GOT3 (cell line): ENCODE measurements around the gene MOG.

Experiments used
- DNase-seq: peaks from one replicate; lab custom pipeline; 2025; ENCODE audit warnings: mixed read lengths; lab: John Stamatoyannopoulos, UW

Gene MOG

GRCh38 chr6:29656798-29657197, at the start of gene MOG:
Gene MOG (plus strand): TSS chr6:29657092. CDS start chr6:29657210, 118 bp downstream.
- DNase-seq: no peak

GRCh38 chr6:29608131-29608530, 48.8 kb upstream of the MOG start:
- no peak for DNase-seq

- DNase-seq: no peak
These were observed 46.4 kb upstream of the MOG start for GRCh38 chr6:29610540-29610939.

GRCh38 chr6:29611426-29611825, 45.5 kb upstream of the MOG start:
- no peak for DNase-seq

GRCh38 chr6:29617782-29618554, 38.9 kb upstream of the MOG start:
- DNase-seq: no peak

- no peak for DNase-seq
These were observed 37.2 kb upstream of the MOG start for GRCh38 chr6:29619578-29620160.

GRCh38 chr6:29620630-29621029, 36.3 kb upstream of the MOG start:
- DNase-seq: no peak

- DNase-seq: no peak
These were observed 32.4 kb upstream of the MOG start for GRCh38 chr6:29624520-29624961.

GRCh38 chr6:29625337-29625930, 31.5 kb upstream of the MOG start:
- no peak for DNase-seq

- no peak for DNase-seq
These were observed 29.7 kb upstream of the MOG start for GRCh38 chr6:29626948-29627754.

GRCh38 chr6:29627755-29628418, 29.0 kb upstream of the MOG start:
- peak; percentile 15 for DNase-seq

GRCh38 chr6:29628419-29629281, 28.2 kb upstream of the MOG start:
- DNase-seq: peak; percentile 2

GRCh38 chr6:29629571-29629970, 27.3 kb upstream of the MOG start:
- no peak for DNase-seq

GRCh38 chr6:29630315-29630714, 26.6 kb upstream of the MOG start:
- DNase-seq: no peak

GRCh38 chr6:29631209-29631810, 25.6 kb upstream of the MOG start:
- DNase-seq: no peak

- DNase-seq: peak; percentile 6
These were observed 24.8 kb upstream of the MOG start for GRCh38 chr6:29631860-29632731.

- peak; percentile 36 for DNase-seq
These were observed 23.9 kb upstream of the MOG start, which contains the start of gene GABBR1 for GRCh38 chr6:29632789-29633533. Gene GABBR1 (minus strand): TSS chr6:29633183. CDS start chr6:29632385, 798 bp downstream.

GRCh38 chr6:29633534-29633905, 23.4 kb upstream of the MOG start:
- DNase-seq: no peak

- no peak for DNase-seq
These were observed 19.6 kb upstream of the MOG start for GRCh38 chr6:29637247-29637646.
